A549 (cell line): ENCODE data around the gene PLEKHB1.

Experiments used
- BCL3 ChIP-seq: fragments of >200 bp; sonication (Bioruptor Twin); formaldehyde crosslinking; IDR thresholded peaks from 3 replicates; pipeline ENCODE4 v1.6.1; 2016
- CEBPB ChIP-seq, 2 experiments: fragments of >200 bp in 1 of 2; sonication (Bioruptor Twin) in 1 of 2; formaldehyde crosslinking in 1 of 2; IDR thresholded peaks; 2 replicates each; pipeline ENCODE4 v1.6.1; 2012 to 2016
- CHD2 ChIP-seq: fragments of 150-350 bp; IDR thresholded peaks from 2 replicates; pipeline ENCODE4 v1.6.1; 2014; ENCODE audit warnings: low read length; ENCODE audit not compliant: partially characterized antibody
- CTCF ChIP-seq: fragments of >200 bp; sonication (Bioruptor Twin); formaldehyde crosslinking; IDR thresholded peaks from 3 replicates; pipeline ENCODE4 v1.5.1; 2016
- EP300 ChIP-seq, 2 experiments: fragments of >200 bp; sonication (Bioruptor Twin); formaldehyde crosslinking; IDR thresholded peaks; 2 replicates in 1 of 2; 3 replicates in 1 of 2; pipeline ENCODE4 v1.6.1; 2016 to 2017
- POLR2A ChIP-seq: IDR thresholded peaks from 2 replicates; pipeline ENCODE4 v1.6.1; 2012; ENCODE audit warnings: mild to moderate bottlenecking, low read length
- REST ChIP-seq: fragments of 200-600 bp; sonication (generic); IDR thresholded peaks from 2 replicates; pipeline ENCODE4 v1.6.1; 2016; ENCODE audit warnings: antibody characterized with exemption, mild to moderate bottlenecking, moderate library complexity
- TF ChIP-seq, protein P1 (sequence below): fragments of 450-650 bp; IDR thresholded peaks from 2 replicates; pipeline ENCODE4 v1.6.1; 2014; ENCODE audit warnings: antibody characterized with exemption

- TF ChIP-seq POLR2A (no peak), REST (no peak), CEBPB (IDR thresholded peaks at IDR 0.05) (no peak), EP300 (IDR thresholded peaks at IDR 0.05) (no peak), CTCF (no peak), BCL3 (no peak), CHD2 (no peak)
- TF ChIP-seq, protein P1, sequence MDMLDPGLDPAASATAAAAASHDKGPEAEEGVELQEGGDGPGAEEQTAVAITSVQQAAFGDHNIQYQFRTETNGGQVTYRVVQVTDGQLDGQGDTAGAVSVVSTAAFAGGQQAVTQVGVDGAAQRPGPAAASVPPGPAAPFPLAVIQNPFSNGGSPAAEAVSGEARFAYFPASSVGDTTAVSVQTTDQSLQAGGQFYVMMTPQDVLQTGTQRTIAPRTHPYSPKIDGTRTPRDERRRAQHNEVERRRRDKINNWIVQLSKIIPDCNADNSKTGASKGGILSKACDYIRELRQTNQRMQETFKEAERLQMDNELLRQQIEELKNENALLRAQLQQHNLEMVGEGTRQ = no peak
Observed at GRCh38 chr11:73655686-73656085, 9.3 kb downstream of the PLEKHB1 start.
